Activated CD4-positive, CD25-positive, alpha-beta regulatory T cell treated with anti-CD3 and anti-CD28 coated beads, Interleukin-2, amount 50 U/mL, for 24 hours (primary cell): Measurements from ENCODE around the gene CEP83.

Experiments used
- ATAC-seq, 2 donors: fragments of 150-1000 bp; cut with Tn5 transposase; one replicate each; pipeline ENCODE4 v1.10.0; 2021; ENCODE audit warnings: mild to moderate bottlenecking in 1 of 2, moderate library complexity in 1 of 2

The CEP83 gene

GRCh38 chr12:94266796-94267536 is 192.7 kb downstream of the CEP83 start:
- ATAC-seq = no peak

- no peak for ATAC-seq
Measured at GRCh38 chr12:94265966-94266745, 193.5 kb downstream of the CEP83 start.

- no peak for ATAC-seq
Measured at GRCh38 chr12:94265539-94265938, 194.1 kb downstream of the CEP83 start.

GRCh38 chr12:94264736-94265485 is 194.8 kb downstream of the CEP83 start:
- no peak for ATAC-seq

GRCh38 chr12:94263905-94264561 is 195.6 kb downstream of the CEP83 start:
- no peak for ATAC-seq

GRCh38 chr12:94263011-94263811 is 196.5 kb downstream of the CEP83 start:
- peak; percentile 63 to 72 for ATAC-seq

GRCh38 chr12:94262228-94263010 is 197.2 kb downstream of the CEP83 start:
- peak; percentile 83 to 89 for ATAC-seq

- no peak for ATAC-seq
Measured at GRCh38 chr12:94261786-94262185, 197.9 kb downstream of the CEP83 start.

- ATAC-seq = no peak
Measured at GRCh38 chr12:94261119-94261518, 198.5 kb downstream of the CEP83 start.

- no peak for ATAC-seq
Measured at GRCh38 chr12:94260717-94261116, 198.9 kb downstream of the CEP83 start.

- ATAC-seq = no peak
Measured at GRCh38 chr12:94260017-94260416, 199.7 kb downstream of the CEP83 start.

- peak in 1 of 2 donors; percentile 27 for ATAC-seq
Measured at GRCh38 chr12:94258593-94258992, 201.1 kb downstream of the CEP83 start.
